GM19023 (cell line): Measurements from ENCODE around the gene SIDT1.

ENCODE experiments used
- ATAC-seq: cut with Tn5 transposase; IDR thresholded peaks from one replicate; pipeline ENCODE4 v1.9.1; 2021; ENCODE audit warnings: mild to moderate bottlenecking, moderate library complexity; ENCODE audit not compliant: unreplicated experiment

The SIDT1 gene

DNA sequence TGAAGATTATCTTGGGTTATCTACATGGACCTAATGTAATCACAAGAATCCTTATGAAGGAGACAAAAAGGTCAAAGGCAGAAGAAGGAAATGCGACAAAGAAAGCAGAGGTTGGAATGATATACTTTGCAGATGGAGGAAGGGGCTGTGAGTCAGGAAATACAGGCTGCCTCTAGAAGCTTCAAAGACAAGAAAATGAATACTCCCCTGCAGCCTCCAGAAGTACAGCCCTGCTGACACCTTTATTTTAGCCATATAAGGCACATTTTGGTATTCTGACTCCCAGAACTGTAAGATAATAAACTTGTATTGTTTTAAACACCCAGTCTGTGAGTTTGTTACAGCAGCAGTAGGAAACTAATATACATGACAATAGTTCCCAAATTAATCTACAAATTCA lies 58.6 kb downstream of the SIDT1 start:
- no peak for ATAC-seq

GRCh38 chr3:113594066-113594465 lies 61.7 kb downstream of the SIDT1 start:
- no peak for ATAC-seq

- ATAC-seq: no peak
Observed at GRCh38 chr3:113597596-113598354, 65.4 kb downstream of the SIDT1 start.

DNA sequence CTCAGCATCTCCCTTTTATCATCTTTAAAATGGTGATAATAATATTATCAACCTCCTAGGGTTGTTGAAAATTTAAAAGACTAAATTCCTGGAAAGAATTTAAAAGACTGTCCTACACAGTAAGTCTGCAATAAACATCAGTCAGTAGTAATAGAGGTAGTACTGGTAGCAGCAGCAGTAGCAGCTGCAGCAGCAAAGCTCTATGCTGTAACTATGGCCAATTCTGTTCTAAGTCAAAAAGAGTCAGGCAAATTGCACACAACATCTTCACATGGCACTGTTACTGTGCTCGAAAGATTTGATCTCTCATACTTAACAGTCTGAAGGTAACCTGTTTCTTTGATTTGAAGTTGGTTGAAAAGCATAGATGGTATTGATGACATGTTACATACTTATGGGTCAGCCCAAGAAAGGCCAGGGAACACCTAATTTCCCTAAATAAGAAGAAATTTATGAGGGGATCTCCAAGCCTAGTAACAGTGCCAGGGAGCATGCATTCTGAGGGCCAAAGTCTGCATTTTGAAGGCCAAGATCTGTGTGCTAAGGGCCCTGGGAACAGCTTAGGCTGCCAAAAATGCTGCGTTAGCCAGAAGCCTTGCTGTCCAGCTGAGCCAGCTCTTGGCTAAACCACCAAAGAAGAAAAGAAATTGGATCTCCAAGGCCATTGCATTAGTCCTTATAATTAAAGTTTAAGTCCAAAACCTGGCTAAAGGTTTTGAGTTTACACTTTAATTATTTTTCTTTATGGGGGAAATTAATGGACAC lies 68.2 kb downstream of the SIDT1 start:
- ATAC-seq: no peak

GRCh38 chr3:113601240-113601639 lies 68.9 kb downstream of the SIDT1 start:
- no peak for ATAC-seq

DNA sequence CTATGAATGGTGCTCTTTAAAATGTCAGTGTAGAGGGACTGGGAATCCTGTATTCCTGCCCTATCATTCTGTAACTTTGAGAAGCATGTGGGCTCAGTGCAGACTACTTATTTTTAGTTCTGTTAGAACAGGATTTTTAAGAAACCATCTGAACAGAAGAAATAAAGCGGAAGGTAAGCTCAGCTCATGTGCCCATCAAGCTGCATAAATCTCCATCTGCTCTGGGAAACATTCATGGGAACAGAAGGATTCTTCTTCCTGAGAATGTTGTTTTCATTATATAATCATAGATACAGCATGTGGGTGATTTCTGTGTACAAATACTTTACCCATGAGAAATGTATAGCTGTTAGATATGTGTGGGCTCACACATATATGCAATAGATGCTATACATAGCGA lies 69.9 kb downstream of the SIDT1 start:
- ATAC-seq: no peak

DNA sequence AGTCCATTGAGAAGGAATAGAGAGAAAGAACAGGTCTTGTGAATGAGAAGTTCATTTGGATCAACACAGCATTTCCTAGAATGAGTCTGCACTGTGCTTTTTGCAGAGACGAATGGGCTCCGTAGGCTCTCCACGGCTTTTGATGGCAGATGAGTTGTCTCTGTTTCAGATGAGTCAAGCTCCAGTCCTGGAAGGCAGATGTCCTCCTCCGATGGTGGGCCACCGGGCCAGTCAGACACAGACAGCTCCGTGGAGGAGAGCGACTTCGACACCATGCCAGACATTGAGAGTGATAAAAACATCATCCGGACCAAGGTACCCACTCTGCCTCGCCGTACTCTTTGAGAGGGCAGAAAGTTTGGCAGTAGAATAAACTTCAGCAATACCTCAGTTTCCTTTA lies 70.5 kb downstream of the SIDT1 start:
- no peak for ATAC-seq

DNA sequence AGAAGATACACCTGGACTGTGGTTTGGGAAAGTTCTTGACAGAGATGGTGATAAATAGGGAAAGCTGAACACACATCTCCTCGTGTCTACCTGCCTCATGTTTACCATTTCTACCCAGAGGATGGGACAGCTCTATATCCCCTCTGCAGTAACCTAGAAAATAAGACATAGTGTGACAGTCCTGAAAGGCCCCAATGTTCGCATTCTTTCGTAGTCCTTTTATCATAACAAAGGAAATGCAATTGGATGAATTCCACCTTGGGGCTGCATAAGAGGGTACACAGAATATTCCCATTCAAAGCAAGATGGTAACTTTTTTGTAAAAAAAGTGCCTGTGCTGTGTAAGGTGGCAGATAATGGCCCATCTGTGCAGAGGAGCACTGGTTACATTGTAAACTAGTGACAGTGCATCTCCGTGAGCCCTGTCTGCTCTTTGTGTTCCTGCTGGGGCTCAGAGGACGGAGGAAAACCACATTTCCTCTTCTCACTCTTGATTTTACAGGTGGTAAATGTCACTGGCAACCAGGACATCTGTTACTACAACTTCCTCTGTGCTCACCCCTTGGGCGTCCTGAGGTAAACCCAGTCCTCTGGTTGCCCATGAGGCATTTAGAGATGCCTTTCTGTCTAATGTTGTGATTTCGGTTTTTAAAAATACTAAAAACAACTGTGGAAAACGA lies 74.3 kb downstream of the SIDT1 start:
- peak; percentile 99 for ATAC-seq

- peak; percentile 15 for ATAC-seq
Observed at GRCh38 chr3:113607219-113607596, 74.9 kb downstream of the SIDT1 start.

- ATAC-seq: no peak
Observed at GRCh38 chr3:113614402-113614801, 82.0 kb downstream of the SIDT1 start.

GRCh38 chr3:113615976-113616375 lies 83.6 kb downstream of the SIDT1 start:
- no peak for ATAC-seq

GRCh38 chr3:113617726-113618125 lies 85.4 kb downstream of the SIDT1 start:
- no peak for ATAC-seq

- ATAC-seq: no peak
Observed at GRCh38 chr3:113620091-113620490, 87.7 kb downstream of the SIDT1 start.

- no peak for ATAC-seq
Observed at GRCh38 chr3:113623324-113623723, 91.0 kb downstream of the SIDT1 start.

DNA sequence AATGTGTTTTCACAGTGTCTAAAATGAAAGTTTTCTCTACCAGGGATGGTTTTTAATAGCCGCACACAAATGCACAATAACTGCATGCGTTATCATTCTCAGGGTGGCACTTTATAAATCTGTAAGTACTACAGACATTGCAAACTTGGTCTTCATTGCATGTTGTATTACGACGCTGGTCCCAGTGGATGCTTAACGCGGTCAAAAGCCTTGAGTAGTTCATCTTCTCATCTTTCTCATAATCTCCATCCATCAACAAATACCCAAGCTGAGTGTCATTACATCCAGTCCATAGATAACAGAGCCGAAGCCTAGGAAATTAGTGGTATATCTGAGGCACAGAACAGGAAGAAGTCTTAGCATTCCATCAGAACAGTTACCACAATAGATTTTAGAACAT lies 91.5 kb downstream of the SIDT1 start:
- ATAC-seq: no peak

- no peak for ATAC-seq
Observed at GRCh38 chr3:113625834-113626233, 93.5 kb downstream of the SIDT1 start.

GRCh38 chr3:113626503-113627371 lies 94.4 kb downstream of the SIDT1 start:
- ATAC-seq: no peak

GRCh38 chr3:113628316-113628715 lies 96.0 kb downstream of the SIDT1 start:
- no peak for ATAC-seq

DNA sequence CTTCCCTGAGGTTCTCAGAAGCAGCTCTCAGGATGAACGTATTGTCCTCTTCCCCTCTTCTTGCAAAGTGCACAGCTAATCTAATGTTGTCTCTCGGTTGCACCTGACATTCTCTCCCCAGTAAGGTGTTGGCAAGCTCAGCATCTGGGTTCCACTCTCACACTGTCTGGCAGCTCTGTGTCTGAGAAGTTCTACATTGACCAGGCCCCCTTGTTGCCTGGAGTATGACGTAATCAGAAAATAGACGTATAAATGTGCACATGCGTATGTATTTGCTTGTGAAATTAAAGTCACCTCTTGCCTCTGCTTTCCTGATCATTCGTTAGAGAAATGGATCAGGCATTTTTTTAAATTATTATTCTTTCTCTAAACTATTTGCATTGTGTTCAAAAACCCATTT lies 96.4 kb downstream of the SIDT1 start:
- no peak for ATAC-seq

GRCh38 chr3:113629584-113630421 lies 97.4 kb downstream of the SIDT1 start:
- ATAC-seq: no peak
